Omental fat pad (tissue), 4 donors: ENCODE results near the gene TMEM273. TPM values are rescaled to one million over a fixed set of nuclear protein-coding genes. Genes with fewer than 3 reads are reported as not detected.

ENCODE experiments used
- ATAC-seq: fragments of 150-250 bp; one replicate; pipeline ENCODE4 v1.9.1; 2016; ENCODE audit warnings: mild to moderate bottlenecking, moderate library complexity; ENCODE audit not compliant: low FRiP score
- DNase-seq: peaks from one replicate; pipeline ENCODE4 v3.0.0-alpha.2; 2019; ENCODE audit warnings: low spot score
- total RNA-seq, 4 donors: library from RNA; depleted of rRNA; stranded (reverse); fragments of >200 nt; gene quantifications; one replicate each; pipeline ENCODE4 v1.1.0, GENCODE V29; 2016
- TF ChIP-seq, protein P1 (sequence below), 3 donors: fragments of 450-650 bp; IDR thresholded peaks; one replicate each; pipeline ENCODE4 v1.5.1; 2016 to 2017; ENCODE audit warnings: antibody characterized with exemption in 3 of 3, mild to moderate bottlenecking in 3 of 3, moderate library complexity in 2 of 3

The TMEM273 gene
- total RNA-seq, 4 donors from 2014 or later = 12.2 to 74.4 (median 34.1) TPM

- DNase-seq (no peak), ATAC-seq (no peak)
- TF ChIP-seq, protein P1, sequence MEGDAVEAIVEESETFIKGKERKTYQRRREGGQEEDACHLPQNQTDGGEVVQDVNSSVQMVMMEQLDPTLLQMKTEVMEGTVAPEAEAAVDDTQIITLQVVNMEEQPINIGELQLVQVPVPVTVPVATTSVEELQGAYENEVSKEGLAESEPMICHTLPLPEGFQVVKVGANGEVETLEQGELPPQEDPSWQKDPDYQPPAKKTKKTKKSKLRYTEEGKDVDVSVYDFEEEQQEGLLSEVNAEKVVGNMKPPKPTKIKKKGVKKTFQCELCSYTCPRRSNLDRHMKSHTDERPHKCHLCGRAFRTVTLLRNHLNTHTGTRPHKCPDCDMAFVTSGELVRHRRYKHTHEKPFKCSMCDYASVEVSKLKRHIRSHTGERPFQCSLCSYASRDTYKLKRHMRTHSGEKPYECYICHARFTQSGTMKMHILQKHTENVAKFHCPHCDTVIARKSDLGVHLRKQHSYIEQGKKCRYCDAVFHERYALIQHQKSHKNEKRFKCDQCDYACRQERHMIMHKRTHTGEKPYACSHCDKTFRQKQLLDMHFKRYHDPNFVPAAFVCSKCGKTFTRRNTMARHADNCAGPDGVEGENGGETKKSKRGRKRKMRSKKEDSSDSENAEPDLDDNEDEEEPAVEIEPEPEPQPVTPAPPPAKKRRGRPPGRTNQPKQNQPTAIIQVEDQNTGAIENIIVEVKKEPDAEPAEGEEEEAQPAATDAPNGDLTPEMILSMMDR (IDR thresholded peaks at IDR 0.05) = no peak
These were observed 29.3 kb downstream of the TMEM273 start for GRCh38 chr10:49158915-49159314.

GRCh38 chr10:49158404-49158803, 29.8 kb downstream of the TMEM273 start:
- TF ChIP-seq, protein P1 (IDR thresholded peaks at IDR 0.05) = no peak
- no peak for ATAC-seq
- DNase-seq = no peak

GRCh38 chr10:49157229-49157628, 31.0 kb downstream of the TMEM273 start:
- TF ChIP-seq, protein P1 (IDR thresholded peaks at IDR 0.05) = no peak
- ATAC-seq (no peak), DNase-seq (no peak)

- ATAC-seq (no peak), DNase-seq (no peak)
- TF ChIP-seq, protein P1 (IDR thresholded peaks at IDR 0.05) = no peak
These were observed 33.5 kb downstream of the TMEM273 start for GRCh38 chr10:49154641-49155040.

GRCh38 chr10:49153971-49154370, 34.2 kb downstream of the TMEM273 start:
- TF ChIP-seq, protein P1 (IDR thresholded peaks at IDR 0.05) = no peak
- DNase-seq (no peak), ATAC-seq (no peak)

GRCh38 chr10:49153115-49153514, 35.1 kb downstream of the TMEM273 start:
- TF ChIP-seq, protein P1 (IDR thresholded peaks at IDR 0.05) = no peak

GRCh38 chr10:49152663-49153062, 35.5 kb downstream of the TMEM273 start:
- no peak for ATAC-seq
- no peak for DNase-seq
- TF ChIP-seq, protein P1 (IDR thresholded peaks at IDR 0.05) = no peak

More at GRCh38 chr10:49153115-49153514, 35.1 kb downstream of the TMEM273 start:
- DNase-seq (no peak), ATAC-seq (no peak)
